Measurements from ENCODE around the gene PON1.

- TF ChIP-seq, protein P1, sequence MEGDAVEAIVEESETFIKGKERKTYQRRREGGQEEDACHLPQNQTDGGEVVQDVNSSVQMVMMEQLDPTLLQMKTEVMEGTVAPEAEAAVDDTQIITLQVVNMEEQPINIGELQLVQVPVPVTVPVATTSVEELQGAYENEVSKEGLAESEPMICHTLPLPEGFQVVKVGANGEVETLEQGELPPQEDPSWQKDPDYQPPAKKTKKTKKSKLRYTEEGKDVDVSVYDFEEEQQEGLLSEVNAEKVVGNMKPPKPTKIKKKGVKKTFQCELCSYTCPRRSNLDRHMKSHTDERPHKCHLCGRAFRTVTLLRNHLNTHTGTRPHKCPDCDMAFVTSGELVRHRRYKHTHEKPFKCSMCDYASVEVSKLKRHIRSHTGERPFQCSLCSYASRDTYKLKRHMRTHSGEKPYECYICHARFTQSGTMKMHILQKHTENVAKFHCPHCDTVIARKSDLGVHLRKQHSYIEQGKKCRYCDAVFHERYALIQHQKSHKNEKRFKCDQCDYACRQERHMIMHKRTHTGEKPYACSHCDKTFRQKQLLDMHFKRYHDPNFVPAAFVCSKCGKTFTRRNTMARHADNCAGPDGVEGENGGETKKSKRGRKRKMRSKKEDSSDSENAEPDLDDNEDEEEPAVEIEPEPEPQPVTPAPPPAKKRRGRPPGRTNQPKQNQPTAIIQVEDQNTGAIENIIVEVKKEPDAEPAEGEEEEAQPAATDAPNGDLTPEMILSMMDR (conservative IDR thresholded peaks at IDR 0.05; ENCODE audit: low read depth in 2 of 2): no peak
- TF ChIP-seq, protein P2, sequence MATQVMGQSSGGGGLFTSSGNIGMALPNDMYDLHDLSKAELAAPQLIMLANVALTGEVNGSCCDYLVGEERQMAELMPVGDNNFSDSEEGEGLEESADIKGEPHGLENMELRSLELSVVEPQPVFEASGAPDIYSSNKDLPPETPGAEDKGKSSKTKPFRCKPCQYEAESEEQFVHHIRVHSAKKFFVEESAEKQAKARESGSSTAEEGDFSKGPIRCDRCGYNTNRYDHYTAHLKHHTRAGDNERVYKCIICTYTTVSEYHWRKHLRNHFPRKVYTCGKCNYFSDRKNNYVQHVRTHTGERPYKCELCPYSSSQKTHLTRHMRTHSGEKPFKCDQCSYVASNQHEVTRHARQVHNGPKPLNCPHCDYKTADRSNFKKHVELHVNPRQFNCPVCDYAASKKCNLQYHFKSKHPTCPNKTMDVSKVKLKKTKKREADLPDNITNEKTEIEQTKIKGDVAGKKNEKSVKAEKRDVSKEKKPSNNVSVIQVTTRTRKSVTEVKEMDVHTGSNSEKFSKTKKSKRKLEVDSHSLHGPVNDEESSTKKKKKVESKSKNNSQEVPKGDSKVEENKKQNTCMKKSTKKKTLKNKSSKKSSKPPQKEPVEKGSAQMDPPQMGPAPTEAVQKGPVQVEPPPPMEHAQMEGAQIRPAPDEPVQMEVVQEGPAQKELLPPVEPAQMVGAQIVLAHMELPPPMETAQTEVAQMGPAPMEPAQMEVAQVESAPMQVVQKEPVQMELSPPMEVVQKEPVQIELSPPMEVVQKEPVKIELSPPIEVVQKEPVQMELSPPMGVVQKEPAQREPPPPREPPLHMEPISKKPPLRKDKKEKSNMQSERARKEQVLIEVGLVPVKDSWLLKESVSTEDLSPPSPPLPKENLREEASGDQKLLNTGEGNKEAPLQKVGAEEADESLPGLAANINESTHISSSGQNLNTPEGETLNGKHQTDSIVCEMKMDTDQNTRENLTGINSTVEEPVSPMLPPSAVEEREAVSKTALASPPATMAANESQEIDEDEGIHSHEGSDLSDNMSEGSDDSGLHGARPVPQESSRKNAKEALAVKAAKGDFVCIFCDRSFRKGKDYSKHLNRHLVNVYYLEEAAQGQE (IDR thresholded peaks at IDR 0.05; ENCODE audit: unreplicated experiment): no peak
- TF ChIP-seq, protein P3, sequence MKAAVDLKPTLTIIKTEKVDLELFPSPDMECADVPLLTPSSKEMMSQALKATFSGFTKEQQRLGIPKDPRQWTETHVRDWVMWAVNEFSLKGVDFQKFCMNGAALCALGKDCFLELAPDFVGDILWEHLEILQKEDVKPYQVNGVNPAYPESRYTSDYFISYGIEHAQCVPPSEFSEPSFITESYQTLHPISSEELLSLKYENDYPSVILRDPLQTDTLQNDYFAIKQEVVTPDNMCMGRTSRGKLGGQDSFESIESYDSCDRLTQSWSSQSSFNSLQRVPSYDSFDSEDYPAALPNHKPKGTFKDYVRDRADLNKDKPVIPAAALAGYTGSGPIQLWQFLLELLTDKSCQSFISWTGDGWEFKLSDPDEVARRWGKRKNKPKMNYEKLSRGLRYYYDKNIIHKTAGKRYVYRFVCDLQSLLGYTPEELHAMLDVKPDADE (IDR thresholded peaks at IDR 0.05): no peak
- no peak for TF ChIP-seq POLR2AphosphoS5 (IDR thresholded peaks at IDR 0.05; ENCODE audit: low read depth)
- no peak for TF ChIP-seq EZH2phosphoT487 (IDR thresholded peaks at IDR 0.05; ENCODE audit: unreplicated experiment)
- TF ChIP-seq EZH2 (IDR thresholded peaks at IDR 0.05; ENCODE audit: low read depth, unreplicated experiment): no peak
- no peak for TF ChIP-seq CREB1 (CRISPR knock-in tag; IDR thresholded peaks at IDR 0.05; ENCODE audit: low read depth)
These were observed 68.6 kb downstream of the PON1 start for GRCh38 chr7:95255691-95256090.
